ENCODE measurements around the gene NBPF6.
"Not testable (repeated sequence)": the region's sequence is repeated elsewhere in the genome, so short reads cannot be mapped to it uniquely, and the experiment has no call there.

Gene NBPF6, protein sequence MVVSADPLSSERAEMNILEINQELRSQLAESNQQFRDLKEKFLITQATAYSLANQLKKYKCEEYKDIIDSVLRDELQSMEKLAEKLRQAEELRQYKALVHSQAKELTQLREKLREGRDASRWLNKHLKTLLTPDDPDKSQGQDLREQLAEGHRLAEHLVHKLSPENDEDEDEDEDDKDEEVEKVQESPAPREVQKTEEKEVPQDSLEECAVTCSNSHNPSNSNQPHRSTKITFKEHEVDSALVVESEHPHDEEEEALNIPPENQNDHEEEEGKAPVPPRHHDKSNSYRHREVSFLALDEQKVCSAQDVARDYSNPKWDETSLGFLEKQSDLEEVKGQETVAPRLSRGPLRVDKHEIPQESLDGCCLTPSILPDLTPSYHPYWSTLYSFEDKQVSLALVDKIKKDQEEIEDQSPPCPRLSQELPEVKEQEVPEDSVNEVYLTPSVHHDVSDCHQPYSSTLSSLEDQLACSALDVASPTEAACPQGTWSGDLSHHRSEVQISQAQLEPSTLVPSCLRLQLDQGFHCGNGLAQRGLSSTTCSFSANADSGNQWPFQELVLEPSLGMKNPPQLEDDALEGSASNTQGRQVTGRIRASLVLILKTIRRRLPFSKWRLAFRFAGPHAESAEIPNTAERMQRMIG

GRCh38 chr1:108450043-108450442 lies at the start of gene NBPF6:
TSS of gene NBPF6 (plus strand) at chr1:108450343. CDS start at chr1:108450602, 259 bp downstream.
- DNase-seq (ENCODE audit: low read depth in 4 of 4, low spot score in 1 of 4), result not testable (repeated sequence)

DNA sequence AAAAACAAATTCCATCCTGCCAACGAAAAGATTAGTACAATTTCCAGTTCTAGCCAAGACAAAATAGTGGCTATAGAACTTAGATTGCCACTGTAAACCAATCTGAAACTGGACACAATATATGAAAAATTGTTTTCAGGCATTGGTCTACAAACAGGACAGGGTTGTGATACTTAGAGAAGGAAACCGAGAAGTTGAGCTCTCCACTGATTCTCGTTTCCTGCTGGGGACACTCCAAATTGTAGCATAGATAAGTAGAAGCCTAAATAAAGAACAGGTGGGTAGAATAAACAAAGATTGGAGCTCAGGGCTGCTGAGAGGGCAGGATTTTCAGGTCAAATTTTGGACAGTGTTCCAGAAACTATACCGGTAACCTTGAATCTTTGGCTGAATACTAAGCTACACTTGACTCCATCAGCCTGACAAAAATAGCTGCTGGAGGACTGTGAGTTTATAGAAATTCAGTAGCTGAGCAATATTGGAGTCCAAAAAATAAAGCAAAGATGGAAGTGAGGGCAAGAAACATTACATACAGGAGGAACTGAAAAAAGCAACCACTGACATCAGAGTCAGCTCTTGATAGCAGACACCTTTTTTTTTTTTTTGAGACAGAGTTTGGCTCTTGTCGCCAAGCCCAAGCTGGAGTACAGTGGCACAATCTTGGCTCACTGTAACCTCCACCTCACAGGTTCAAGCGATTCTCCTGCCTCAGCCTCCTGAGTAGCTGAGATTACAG lies 38.9 kb upstream of the NBPF6 start:
- DNase-seq (ENCODE audit: low read depth in 4 of 4, low spot score in 1 of 4), result not testable (repeated sequence)

GRCh38 chr1:108420129-108420528 lies 30.0 kb upstream of the NBPF6 start:
- DNase-seq (ENCODE audit: low read depth in 4 of 4, low spot score in 1 of 4), result not testable (repeated sequence)

- DNase-seq (ENCODE audit: low read depth in 4 of 4, low spot score in 1 of 4), result not testable (repeated sequence)
Observed at GRCh38 chr1:108421061-108421916, 28.9 kb upstream of the NBPF6 start.

DNA sequence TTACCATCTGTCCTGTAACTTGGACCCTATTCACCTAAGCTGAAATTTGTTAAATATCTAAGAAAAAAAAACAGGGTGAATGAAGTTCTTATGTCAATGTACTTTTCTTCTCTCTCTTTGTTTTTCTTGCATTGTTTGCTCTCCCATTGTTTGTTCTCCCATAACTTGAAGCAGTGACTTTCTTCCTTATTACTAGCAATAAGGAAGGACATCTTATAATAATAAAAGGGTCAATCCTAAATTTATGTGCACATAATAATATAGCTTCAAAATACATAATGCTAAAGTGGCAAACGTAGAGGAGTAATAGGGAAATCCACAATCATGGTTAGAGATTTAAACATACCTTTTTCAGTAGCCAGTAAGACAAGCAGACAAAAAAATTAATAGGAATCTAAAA lies 23.3 kb upstream of the NBPF6 start:
- DNase-seq (ENCODE audit: low read depth in 4 of 4, low spot score in 1 of 4), result not testable (repeated sequence)

GRCh38 chr1:108432002-108432401 lies 18.1 kb upstream of the NBPF6 start:
- not testable (repeated sequence) for DNase-seq (ENCODE audit: low read depth in 4 of 4, low spot score in 1 of 4)

DNA sequence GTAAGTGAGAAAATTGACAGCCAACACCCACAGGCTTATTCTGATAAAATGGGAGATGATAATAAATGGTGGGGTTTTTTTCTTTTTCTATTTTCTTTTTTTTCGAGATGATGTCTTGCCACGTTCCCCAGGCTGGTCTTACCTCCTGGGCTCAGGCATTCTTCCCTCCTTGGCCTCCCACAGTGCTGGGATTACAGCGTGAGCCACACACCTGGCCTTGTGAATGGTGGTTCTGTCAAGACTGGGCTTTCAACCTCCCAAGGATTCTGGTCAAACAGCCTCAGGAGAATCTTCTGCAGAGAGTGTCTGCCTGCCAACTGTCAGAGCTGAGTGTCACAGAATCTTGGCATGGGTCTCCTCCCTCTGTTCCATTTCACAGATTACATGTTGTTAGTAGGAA lies 16.7 kb upstream of the NBPF6 start:
- DNase-seq (ENCODE audit: low read depth in 4 of 4, low spot score in 1 of 4), result not testable (repeated sequence)

- not testable (repeated sequence) for DNase-seq (ENCODE audit: low read depth in 4 of 4, low spot score in 1 of 4)
Observed at GRCh38 chr1:108438536-108438935, 11.6 kb upstream of the NBPF6 start.

GRCh38 chr1:108454521-108454920 lies 4.4 kb downstream of the NBPF6 start:
- not testable (repeated sequence) for DNase-seq (ENCODE audit: low read depth in 4 of 4, low spot score in 1 of 4)

GRCh38 chr1:108458661-108459060 lies 8.5 kb downstream of the NBPF6 start:
- not testable (repeated sequence) for DNase-seq (ENCODE audit: low read depth in 4 of 4, low spot score in 1 of 4)

DNA sequence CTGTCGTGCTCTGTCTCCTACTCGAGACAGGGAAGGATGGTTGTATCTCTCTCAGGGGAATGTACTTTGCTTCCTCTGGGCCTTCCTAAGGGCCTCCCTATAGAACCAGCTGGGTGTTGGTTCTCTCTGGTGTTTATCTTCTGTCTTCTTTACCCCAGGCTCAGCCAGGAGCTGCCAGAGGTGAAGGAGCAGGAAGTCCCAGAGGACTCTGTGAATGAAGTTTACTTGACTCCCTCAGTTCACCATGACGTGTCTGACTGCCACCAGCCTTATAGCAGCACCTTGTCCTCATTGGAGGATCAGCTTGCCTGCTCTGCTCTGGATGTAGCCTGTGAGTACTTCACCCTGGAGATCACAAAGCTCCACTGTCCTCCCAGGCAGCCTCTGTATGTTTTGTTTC lies 11.6 kb downstream of the NBPF6 start:
- DNase-seq (ENCODE audit: low read depth in 4 of 4, low spot score in 1 of 4), result not testable (repeated sequence)

DNA sequence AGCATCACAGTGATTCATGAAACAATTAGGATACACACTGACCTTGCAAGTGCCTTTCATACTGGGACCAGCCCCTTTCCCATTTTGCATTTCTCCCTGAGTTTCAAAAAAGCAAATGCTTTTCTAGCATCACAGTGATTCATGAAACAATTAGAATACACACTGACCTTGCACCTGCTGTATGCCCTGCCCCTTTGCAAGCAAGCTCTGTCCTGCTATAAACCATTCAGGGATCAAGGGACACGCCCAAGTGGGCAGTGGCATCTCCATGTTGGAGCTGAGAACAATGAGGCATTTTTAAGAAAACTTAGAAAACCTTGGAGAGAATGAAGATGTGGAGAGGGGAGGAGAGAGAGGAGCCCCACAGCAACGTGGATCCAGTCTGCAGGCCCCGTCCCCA lies 13.8 kb downstream of the NBPF6 start:
- DNase-seq (ENCODE audit: low read depth in 4 of 4, low spot score in 1 of 4), result not testable (repeated sequence)

DNA sequence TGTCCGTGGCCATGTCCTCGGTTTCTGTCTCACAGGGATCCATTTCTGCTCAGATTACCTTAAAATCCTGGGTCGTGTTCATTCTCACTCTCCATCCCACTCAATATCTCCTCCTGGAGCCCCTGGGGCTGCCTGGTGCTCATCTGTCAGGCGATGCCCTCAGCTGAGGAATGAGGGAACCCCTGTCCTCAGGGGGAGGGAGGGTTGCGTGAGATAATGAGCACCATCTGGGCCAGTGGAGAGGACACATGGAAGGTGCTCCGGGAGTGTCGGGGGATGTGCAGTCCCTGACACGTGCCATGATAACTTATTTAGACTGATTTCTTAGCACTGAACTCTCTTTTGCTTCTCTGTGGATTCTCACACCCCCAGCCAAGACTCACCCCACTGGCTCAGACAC lies 16.0 kb downstream of the NBPF6 start:
- DNase-seq (ENCODE audit: low read depth in 4 of 4, low spot score in 1 of 4), result not testable (repeated sequence)

- DNase-seq (ENCODE audit: low read depth in 4 of 4, low spot score in 1 of 4), result not testable (repeated sequence)
Observed at GRCh38 chr1:108467155-108467554, 17.0 kb downstream of the NBPF6 start.

- DNase-seq (ENCODE audit: low read depth in 4 of 4, low spot score in 1 of 4), result not testable (repeated sequence)
Observed at GRCh38 chr1:108470750-108471149, 20.6 kb downstream of the NBPF6 start.

DNA sequence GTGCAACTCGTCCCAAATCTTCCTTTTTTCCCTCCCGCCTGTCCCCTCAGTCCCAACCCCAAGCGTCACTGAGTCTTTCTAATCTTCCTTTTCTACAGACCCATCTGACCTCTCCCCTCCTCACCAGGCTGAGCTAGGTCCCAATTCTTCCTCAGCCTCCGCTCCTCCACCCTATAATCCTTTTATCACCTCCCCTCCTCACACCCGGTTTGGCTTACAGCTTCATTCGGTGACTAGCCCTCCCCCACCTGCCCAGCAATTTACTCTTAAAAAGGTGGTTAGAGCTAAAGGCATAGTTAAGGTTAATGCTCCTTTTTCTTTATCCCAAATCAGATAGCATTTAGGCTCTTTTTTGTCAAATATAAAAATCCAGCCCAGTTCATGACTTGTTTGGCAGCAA lies 24.4 kb downstream of the NBPF6 start:
- not testable (repeated sequence) for DNase-seq (ENCODE audit: low read depth in 4 of 4, low spot score in 1 of 4)

- no peak for DNase-seq (ENCODE audit: low read depth in 4 of 4, low spot score in 1 of 4)
Observed at GRCh38 chr1:108478429-108479015, 28.4 kb downstream of the NBPF6 start.

- no peak for DNase-seq (ENCODE audit: low read depth in 4 of 4, low spot score in 1 of 4)
Observed at GRCh38 chr1:108482708-108483107, 32.6 kb downstream of the NBPF6 start.

DNA sequence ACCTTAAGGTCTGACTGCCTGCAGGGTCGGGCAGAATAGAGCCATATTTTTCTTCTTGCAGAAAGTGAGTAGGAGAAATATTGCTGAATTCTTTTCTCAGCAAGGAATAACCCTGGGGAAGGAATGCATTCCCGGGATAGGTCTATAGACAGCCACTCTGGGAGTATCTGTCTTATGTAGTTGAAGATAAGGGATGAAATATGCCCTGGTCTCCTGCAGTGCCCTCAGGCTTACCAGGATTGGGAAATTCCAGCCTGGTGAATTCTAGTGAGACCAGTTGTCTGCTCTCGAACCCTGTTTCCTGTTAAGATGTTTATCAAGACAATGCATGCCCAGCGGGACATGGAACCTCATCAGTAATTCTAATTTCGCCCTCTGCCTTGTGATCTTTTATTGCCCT lies 35.8 kb downstream of the NBPF6 start:
- DNase-seq (ENCODE audit: low read depth in 4 of 4, low spot score in 1 of 4), result not testable (repeated sequence)

DNA sequence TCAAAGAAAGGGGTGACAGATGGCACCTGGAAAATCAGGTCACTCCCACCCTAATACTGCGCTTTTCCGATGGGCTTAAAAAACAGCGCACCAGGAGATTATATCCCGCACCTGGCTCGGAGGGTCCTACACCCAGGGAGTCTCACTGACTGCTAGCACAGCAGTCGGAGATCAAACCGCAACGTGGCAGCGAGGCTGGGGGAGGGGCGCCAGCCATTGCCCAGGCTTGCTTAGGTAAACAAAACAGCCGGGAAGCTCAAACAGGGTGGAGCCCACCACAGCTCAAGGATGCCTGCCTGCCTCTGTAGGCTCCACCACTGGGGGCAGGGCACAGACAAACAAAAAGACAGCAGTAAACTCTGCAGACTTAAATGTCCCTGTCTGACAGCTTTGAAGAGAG lies 36.6 kb downstream of the NBPF6 start:
- DNase-seq (ENCODE audit: low read depth in 4 of 4, low spot score in 1 of 4), result not testable (repeated sequence)

All from stimulated activated CD4-positive, alpha-beta T cell treated with anti-CD3 and anti-CD28 coated beads, Interleukin-1b, Interleukin-23, amount 100 ng/mL, for 24 hours (primary cell).